Neutrophil (primary cell): ENCODE results near the gene SLC2A10.

Source experiments
- H3K27ac ChIP-seq: fragments of 200-600 bp; sonication (generic); 2 replicates; pipeline ENCODE4 v1.5.1; 2016; ENCODE audit warnings: mild to moderate bottlenecking, moderate library complexity
- H3K27me3 ChIP-seq: fragments of 200-600 bp; sonication (generic); 2 replicates; pipeline ENCODE4 v1.6.0; 2016; ENCODE audit warnings: mild to moderate bottlenecking
- H3K36me3 ChIP-seq: fragments of 200-600 bp; sonication (generic); 2 replicates; pipeline ENCODE4 v1.5.1; 2017
- H3K4me1 ChIP-seq, 2 experiments: fragments of 200-600 bp in 1 of 2; sonication (generic) in 1 of 2; 1 replicate in 1 of 2; 2 replicates in 1 of 2; pipeline versions ENCODE4 v1.5.1 to v1.6.1; 2013 to 2016; ENCODE audit warnings: low read depth in 1 of 2, low read length in 1 of 2, mild to moderate bottlenecking in 1 of 2, moderate library complexity in 1 of 2; ENCODE audit not compliant: control insufficient read depth in 1 of 2, insufficient read depth in 1 of 2
- H3K4me3 ChIP-seq, 2 experiments: fragments of 200-600 bp in 1 of 2; sonication (generic) in 1 of 2; 1 replicate in 1 of 2; 2 replicates in 1 of 2; pipeline ENCODE4 v1.5.1; 2013 to 2016; ENCODE audit warnings: low read depth in 1 of 2, low read length in 1 of 2, mild to moderate bottlenecking in 1 of 2, moderate library complexity in 1 of 2
- H3K9me3 ChIP-seq: fragments of 200-600 bp; sonication (generic); 2 replicates; pipeline ENCODE4 v1.5.1; 2016
- CTCF ChIP-seq: fragments of 200-600 bp; sonication (generic); IDR thresholded peaks from 2 replicates; pipeline ENCODE4 v1.5.1; 2016; ENCODE audit warnings: antibody characterized with exemption

Gene SLC2A10

GRCh38 chr20:46709459-46710152 lies at the start of gene SLC2A10:
TSS of gene SLC2A10 (plus strand) at chr20:46709649. CDS start at chr20:46709737, 88 bp downstream.
- Histone ChIP-seq H3K27ac (no peak within 1 kb of the TSS), H3K27me3 (peaks cover 28% of the 10 kb centered on the region)

GRCh38 chr20:46660487-46660886 lies 49.0 kb upstream of the SLC2A10 start:
- peaks cover 4% of the 10 kb centered on the region for H3K27me3 ChIP-seq
- no peak overlapping the region for H3K4me3 ChIP-seq
- H3K4me1 ChIP-seq = no peaks in the 10 kb centered on the region
- no peak overlapping the region for H3K27ac ChIP-seq
- H3K9me3 ChIP-seq = no peaks in the 10 kb centered on the region
- no peaks in the 10 kb centered on the region for H3K36me3 ChIP-seq
- TF ChIP-seq CTCF = no peak

More at GRCh38 chr20:46709459-46710152, at the start of gene SLC2A10:
- Histone ChIP-seq H3K4me3 (peak within 1 kb of the TSS in 1 of 2 experiments; percentile 37), H3K4me1 (peaks cover 6 to 13% of the 10 kb centered on the region in 2 experiments), H3K36me3 (no peaks in the 10 kb centered on the region), H3K9me3 (no peaks in the 10 kb centered on the region)
- TF ChIP-seq CTCF = no peak

- TF ChIP-seq CTCF = no peak
These were observed 47.8 kb upstream of the SLC2A10 start for GRCh38 chr20:46661659-46662058.

DNA sequence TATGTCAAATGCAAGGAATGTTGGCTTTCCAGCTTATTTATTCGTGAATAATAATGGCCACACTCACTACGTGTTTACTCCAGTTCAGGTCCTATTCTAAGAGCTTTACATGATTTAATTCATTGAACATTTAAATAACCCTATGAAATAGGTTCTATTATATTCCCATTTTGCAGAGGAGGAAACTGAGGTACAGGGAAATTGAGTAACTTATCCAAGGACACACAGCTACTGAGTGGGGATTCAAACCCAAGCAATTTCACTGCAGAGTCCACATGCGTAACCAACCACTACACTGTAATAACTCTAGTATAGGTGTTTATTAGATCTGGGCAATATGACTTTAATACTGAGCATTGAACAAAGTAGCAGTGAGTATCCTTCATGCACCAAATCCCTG lies 45.9 kb upstream of the SLC2A10 start:
- Histone ChIP-seq H3K36me3 (no peaks in the 10 kb centered on the region), H3K27me3 (peaks cover 4% of the 10 kb centered on the region), H3K4me1 (no peaks in the 10 kb centered on the region), H3K27ac (no peak overlapping the region), H3K9me3 (no peaks in the 10 kb centered on the region), H3K4me3 (no peak overlapping the region)
- no peak for TF ChIP-seq CTCF

More at GRCh38 chr20:46661659-46662058, 47.8 kb upstream of the SLC2A10 start:
- no peaks in the 10 kb centered on the region for H3K4me1 ChIP-seq
- H3K4me3 ChIP-seq = no peak overlapping the region
- no peaks in the 10 kb centered on the region for H3K36me3 ChIP-seq
- no peaks in the 10 kb centered on the region for H3K9me3 ChIP-seq
- no peak overlapping the region for H3K27ac ChIP-seq
- H3K27me3 ChIP-seq = peaks cover 4% of the 10 kb centered on the region

GRCh38 chr20:46665602-46666001 lies 43.8 kb upstream of the SLC2A10 start:
- H3K36me3 ChIP-seq = no peaks in the 10 kb centered on the region
- H3K4me3 ChIP-seq = no peak overlapping the region
- H3K4me1 ChIP-seq = no peaks in the 10 kb centered on the region
- no peak overlapping the region for H3K27ac ChIP-seq
- no peaks in the 10 kb centered on the region for H3K9me3 ChIP-seq
- peaks cover 4% of the 10 kb centered on the region for H3K27me3 ChIP-seq
- no peak for TF ChIP-seq CTCF
